ENCODE results near the gene SOST.

DNA sequence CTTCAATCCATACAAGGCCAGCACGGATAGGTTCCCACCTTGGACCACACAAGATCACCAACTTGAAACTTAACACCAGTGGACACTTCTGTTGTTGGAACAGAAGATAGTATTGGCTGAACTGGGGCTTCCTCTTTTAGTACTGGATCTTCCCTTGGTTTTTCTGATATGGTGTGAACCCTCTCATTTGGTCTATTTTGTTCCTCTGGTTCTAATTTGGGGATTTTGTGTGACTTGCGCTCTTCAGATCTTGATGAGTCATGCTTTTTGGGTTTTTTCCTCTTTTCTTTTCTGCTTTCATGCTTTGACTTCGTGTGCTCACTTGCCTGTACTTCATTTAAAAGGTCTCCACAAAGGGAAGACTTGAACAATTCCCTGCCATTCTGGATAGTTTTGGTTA is 39.0 kb downstream of the SOST start:
- TF ChIP-seq, protein P1, sequence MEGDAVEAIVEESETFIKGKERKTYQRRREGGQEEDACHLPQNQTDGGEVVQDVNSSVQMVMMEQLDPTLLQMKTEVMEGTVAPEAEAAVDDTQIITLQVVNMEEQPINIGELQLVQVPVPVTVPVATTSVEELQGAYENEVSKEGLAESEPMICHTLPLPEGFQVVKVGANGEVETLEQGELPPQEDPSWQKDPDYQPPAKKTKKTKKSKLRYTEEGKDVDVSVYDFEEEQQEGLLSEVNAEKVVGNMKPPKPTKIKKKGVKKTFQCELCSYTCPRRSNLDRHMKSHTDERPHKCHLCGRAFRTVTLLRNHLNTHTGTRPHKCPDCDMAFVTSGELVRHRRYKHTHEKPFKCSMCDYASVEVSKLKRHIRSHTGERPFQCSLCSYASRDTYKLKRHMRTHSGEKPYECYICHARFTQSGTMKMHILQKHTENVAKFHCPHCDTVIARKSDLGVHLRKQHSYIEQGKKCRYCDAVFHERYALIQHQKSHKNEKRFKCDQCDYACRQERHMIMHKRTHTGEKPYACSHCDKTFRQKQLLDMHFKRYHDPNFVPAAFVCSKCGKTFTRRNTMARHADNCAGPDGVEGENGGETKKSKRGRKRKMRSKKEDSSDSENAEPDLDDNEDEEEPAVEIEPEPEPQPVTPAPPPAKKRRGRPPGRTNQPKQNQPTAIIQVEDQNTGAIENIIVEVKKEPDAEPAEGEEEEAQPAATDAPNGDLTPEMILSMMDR (IDR thresholded peaks at IDR 0.05), result no peak
- TF ChIP-seq REST (IDR thresholded peaks at IDR 0.05; ENCODE audit: insufficient read depth in 1 of 2, low read depth in 2 of 2, low read length in 1 of 2) (no peak), POLR2AphosphoS5 (IDR thresholded peaks at IDR 0.05; ENCODE audit: low read depth, low read length) (no peak), SIN3A (IDR thresholded peaks at IDR 0.05; ENCODE audit: borderline replicate concordance, insufficient read depth, low read depth, low read length) (no peak), TCF7L2 (IDR thresholded peaks at IDR 0.05; ENCODE audit: low read depth, low read length) (no peak)
